ENCODE data around the gene SYNPO2.

The SYNPO2 gene

GRCh38 chr4:118888666-118889311 is at the start of gene SYNPO2:
SYNPO2 (plus strand) TSS chr4:118888854; CDS start chr4:118889037, 183 bp downstream.
- Histone ChIP-seq H3K27me3 (ENCODE audit: control insufficient read depth in 1 of 2, insufficient read depth in 2 of 2, low read length in 2 of 2) (peaks cover 8 to 14% of the 10 kb centered on the region in 2 donors), H3K9me3 (ENCODE audit: control insufficient read depth in 1 of 2, low read length in 2 of 2) (no peaks in the 10 kb centered on the region), H3K9ac (ENCODE audit: low read depth in 1 of 2, low read length in 2 of 2) (peak within 1 kb of the TSS in 1 of 2 donors; percentile 60), H3K4me3 (ENCODE audit: low read depth in 1 of 2, low read length in 2 of 2) (peak within 1 kb of the TSS; percentile 65 to 72), H3K4me1 (ENCODE audit: control insufficient read depth in 1 of 2, insufficient read depth in 2 of 2, low read length in 2 of 2) (peaks cover 0 to 3% of the 10 kb centered on the region in 2 donors), H3K36me3 (ENCODE audit: control insufficient read depth in 1 of 2, insufficient read depth in 2 of 2, low read length in 2 of 2) (no peaks in the 10 kb centered on the region), H3K27ac (ENCODE audit: low read depth, low read length) (no peak within 1 kb of the TSS)

- no peak overlapping the region for H3K9ac ChIP-seq (ENCODE audit: low read depth in 1 of 2, low read length in 2 of 2)
- H3K4me3 ChIP-seq (ENCODE audit: low read depth in 1 of 2, low read length in 2 of 2): no peak overlapping the region
- no peaks in the 10 kb centered on the region for H3K36me3 ChIP-seq (ENCODE audit: control insufficient read depth in 1 of 2, insufficient read depth in 2 of 2, low read length in 2 of 2)
- no peaks in the 10 kb centered on the region for H3K27me3 ChIP-seq (ENCODE audit: control insufficient read depth in 1 of 2, insufficient read depth in 2 of 2, low read length in 2 of 2)
- H3K4me1 ChIP-seq (ENCODE audit: control insufficient read depth in 1 of 2, insufficient read depth in 2 of 2, low read length in 2 of 2): peaks cover 5 to 12% of the 10 kb centered on the region in 2 donors
- H3K27ac ChIP-seq (ENCODE audit: low read depth, low read length): no peak overlapping the region
- H3K9me3 ChIP-seq (ENCODE audit: control insufficient read depth in 1 of 2, low read length in 2 of 2): no peaks in the 10 kb centered on the region
These were observed 49.3 kb upstream of the SYNPO2 start for GRCh38 chr4:118839221-118839927.

- Histone ChIP-seq H3K9ac (ENCODE audit: low read depth in 1 of 2, low read length in 2 of 2) (no peak overlapping the region), H3K9me3 (ENCODE audit: control insufficient read depth in 1 of 2, low read length in 2 of 2) (no peaks in the 10 kb centered on the region), H3K4me1 (ENCODE audit: control insufficient read depth in 1 of 2, insufficient read depth in 2 of 2, low read length in 2 of 2) (no peaks in the 10 kb centered on the region), H3K36me3 (ENCODE audit: control insufficient read depth in 1 of 2, insufficient read depth in 2 of 2, low read length in 2 of 2) (no peaks in the 10 kb centered on the region), H3K4me3 (ENCODE audit: low read depth in 1 of 2, low read length in 2 of 2) (no peak overlapping the region), H3K27ac (ENCODE audit: low read depth, low read length) (no peak overlapping the region), H3K27me3 (ENCODE audit: control insufficient read depth in 1 of 2, insufficient read depth in 2 of 2, low read length in 2 of 2) (no peaks in the 10 kb centered on the region)
These were observed 46.6 kb upstream of the SYNPO2 start for GRCh38 chr4:118842055-118842454.

- Histone ChIP-seq H3K27ac (ENCODE audit: low read depth, low read length) (no peak overlapping the region), H3K4me1 (ENCODE audit: control insufficient read depth in 1 of 2, insufficient read depth in 2 of 2, low read length in 2 of 2) (no peaks in the 10 kb centered on the region), H3K9ac (ENCODE audit: low read depth in 1 of 2, low read length in 2 of 2) (no peak overlapping the region), H3K9me3 (ENCODE audit: control insufficient read depth in 1 of 2, low read length in 2 of 2) (no peaks in the 10 kb centered on the region), H3K36me3 (ENCODE audit: control insufficient read depth in 1 of 2, insufficient read depth in 2 of 2, low read length in 2 of 2) (no peaks in the 10 kb centered on the region), H3K4me3 (ENCODE audit: low read depth in 1 of 2, low read length in 2 of 2) (no peak overlapping the region), H3K27me3 (ENCODE audit: control insufficient read depth in 1 of 2, insufficient read depth in 2 of 2, low read length in 2 of 2) (no peaks in the 10 kb centered on the region)
These were observed 45.4 kb upstream of the SYNPO2 start for GRCh38 chr4:118843237-118843636.

GRCh38 chr4:118845552-118846050 is 43.1 kb upstream of the SYNPO2 start:
- no peaks in the 10 kb centered on the region for H3K4me1 ChIP-seq (ENCODE audit: control insufficient read depth in 1 of 2, insufficient read depth in 2 of 2, low read length in 2 of 2)
- no peak overlapping the region for H3K4me3 ChIP-seq (ENCODE audit: low read depth in 1 of 2, low read length in 2 of 2)
- no peaks in the 10 kb centered on the region for H3K9me3 ChIP-seq (ENCODE audit: control insufficient read depth in 1 of 2, low read length in 2 of 2)
- no peak overlapping the region for H3K9ac ChIP-seq (ENCODE audit: low read depth in 1 of 2, low read length in 2 of 2)
- H3K36me3 ChIP-seq (ENCODE audit: control insufficient read depth in 1 of 2, insufficient read depth in 2 of 2, low read length in 2 of 2): no peaks in the 10 kb centered on the region
- no peaks in the 10 kb centered on the region for H3K27me3 ChIP-seq (ENCODE audit: control insufficient read depth in 1 of 2, insufficient read depth in 2 of 2, low read length in 2 of 2)
- no peak overlapping the region for H3K27ac ChIP-seq (ENCODE audit: low read depth, low read length)

GRCh38 chr4:118846979-118847378 is 41.7 kb upstream of the SYNPO2 start:
- no peaks in the 10 kb centered on the region for H3K9me3 ChIP-seq (ENCODE audit: control insufficient read depth in 1 of 2, low read length in 2 of 2)
- H3K4me3 ChIP-seq (ENCODE audit: low read depth in 1 of 2, low read length in 2 of 2): no peak overlapping the region
- no peak overlapping the region for H3K27ac ChIP-seq (ENCODE audit: low read depth, low read length)
- H3K9ac ChIP-seq (ENCODE audit: low read depth in 1 of 2, low read length in 2 of 2): no peak overlapping the region
- no peaks in the 10 kb centered on the region for H3K27me3 ChIP-seq (ENCODE audit: control insufficient read depth in 1 of 2, insufficient read depth in 2 of 2, low read length in 2 of 2)
- no peaks in the 10 kb centered on the region for H3K4me1 ChIP-seq (ENCODE audit: control insufficient read depth in 1 of 2, insufficient read depth in 2 of 2, low read length in 2 of 2)
- no peaks in the 10 kb centered on the region for H3K36me3 ChIP-seq (ENCODE audit: control insufficient read depth in 1 of 2, insufficient read depth in 2 of 2, low read length in 2 of 2)

GRCh38 chr4:118848242-118848641 is 40.4 kb upstream of the SYNPO2 start:
- Histone ChIP-seq H3K4me1 (ENCODE audit: control insufficient read depth in 1 of 2, insufficient read depth in 2 of 2, low read length in 2 of 2) (no peaks in the 10 kb centered on the region), H3K4me3 (ENCODE audit: low read depth in 1 of 2, low read length in 2 of 2) (no peak overlapping the region), H3K9me3 (ENCODE audit: control insufficient read depth in 1 of 2, low read length in 2 of 2) (no peaks in the 10 kb centered on the region), H3K27ac (ENCODE audit: low read depth, low read length) (no peak overlapping the region), H3K27me3 (ENCODE audit: control insufficient read depth in 1 of 2, insufficient read depth in 2 of 2, low read length in 2 of 2) (no peaks in the 10 kb centered on the region), H3K36me3 (ENCODE audit: control insufficient read depth in 1 of 2, insufficient read depth in 2 of 2, low read length in 2 of 2) (no peaks in the 10 kb centered on the region), H3K9ac (ENCODE audit: low read depth in 1 of 2, low read length in 2 of 2) (no peak overlapping the region)

GRCh38 chr4:118848901-118849300 is 39.8 kb upstream of the SYNPO2 start:
- no peaks in the 10 kb centered on the region for H3K9me3 ChIP-seq (ENCODE audit: control insufficient read depth in 1 of 2, low read length in 2 of 2)
- no peak overlapping the region for H3K9ac ChIP-seq (ENCODE audit: low read depth in 1 of 2, low read length in 2 of 2)
- no peaks in the 10 kb centered on the region for H3K4me1 ChIP-seq (ENCODE audit: control insufficient read depth in 1 of 2, insufficient read depth in 2 of 2, low read length in 2 of 2)
- H3K27me3 ChIP-seq (ENCODE audit: control insufficient read depth in 1 of 2, insufficient read depth in 2 of 2, low read length in 2 of 2): no peaks in the 10 kb centered on the region
- no peaks in the 10 kb centered on the region for H3K36me3 ChIP-seq (ENCODE audit: control insufficient read depth in 1 of 2, insufficient read depth in 2 of 2, low read length in 2 of 2)
- H3K27ac ChIP-seq (ENCODE audit: low read depth, low read length): no peak overlapping the region
- no peak overlapping the region for H3K4me3 ChIP-seq (ENCODE audit: low read depth in 1 of 2, low read length in 2 of 2)

GRCh38 chr4:118849867-118850487 is 38.7 kb upstream of the SYNPO2 start:
- H3K9me3 ChIP-seq (ENCODE audit: control insufficient read depth in 1 of 2, low read length in 2 of 2): no peaks in the 10 kb centered on the region
- no peaks in the 10 kb centered on the region for H3K4me1 ChIP-seq (ENCODE audit: control insufficient read depth in 1 of 2, insufficient read depth in 2 of 2, low read length in 2 of 2)
- no peak overlapping the region for H3K27ac ChIP-seq (ENCODE audit: low read depth, low read length)
- H3K27me3 ChIP-seq (ENCODE audit: control insufficient read depth in 1 of 2, insufficient read depth in 2 of 2, low read length in 2 of 2): no peaks in the 10 kb centered on the region
- H3K9ac ChIP-seq (ENCODE audit: low read depth in 1 of 2, low read length in 2 of 2): no peak overlapping the region
- H3K4me3 ChIP-seq (ENCODE audit: low read depth in 1 of 2, low read length in 2 of 2): peak overlapping the region; percentile 69 to 80
- H3K36me3 ChIP-seq (ENCODE audit: control insufficient read depth in 1 of 2, insufficient read depth in 2 of 2, low read length in 2 of 2): no peaks in the 10 kb centered on the region

GRCh38 chr4:118850488-118851173 is 38.0 kb upstream of the SYNPO2 start:
- Histone ChIP-seq H3K27ac (ENCODE audit: low read depth, low read length) (no peak overlapping the region), H3K9me3 (ENCODE audit: control insufficient read depth in 1 of 2, low read length in 2 of 2) (no peaks in the 10 kb centered on the region), H3K9ac (ENCODE audit: low read depth in 1 of 2, low read length in 2 of 2) (peak overlapping the region; percentile 52 to 56)

More at GRCh38 chr4:118850488-118851173, 38.0 kb upstream of the SYNPO2 start:
- Histone ChIP-seq H3K36me3 (ENCODE audit: control insufficient read depth in 1 of 2, insufficient read depth in 2 of 2, low read length in 2 of 2) (no peaks in the 10 kb centered on the region), H3K4me3 (ENCODE audit: low read depth in 1 of 2, low read length in 2 of 2) (peak overlapping the region; percentile 69 to 80), H3K27me3 (ENCODE audit: control insufficient read depth in 1 of 2, insufficient read depth in 2 of 2, low read length in 2 of 2) (no peaks in the 10 kb centered on the region), H3K4me1 (ENCODE audit: control insufficient read depth in 1 of 2, insufficient read depth in 2 of 2, low read length in 2 of 2) (no peaks in the 10 kb centered on the region)

All from duodenal mucosa (tissue), 2 donors.